ENCODE measurements around the gene GDI1. TPM values are rescaled to one million over a fixed set of nuclear protein-coding genes. Genes with fewer than 3 reads are reported as not detected.

GDI1 gene
- total and polyA plus RNA-seq, 2 experiments from 2014 or later, result 48.5 to 95.9 TPM

GRCh38 chrX:154402622-154403127 lies 34.3 kb upstream of the GDI1 start:
- H3K27ac ChIP-seq (ENCODE audit: low read depth), result 0 out of 2 replicates have a peak overlapping the region, but pooled peaks have one; percentile 92
- H3K27ac Mint-ChIP-seq, result no peak overlapping the region
- peaks cover 9% of the 10 kb centered on the region; the same call in 1 of the 3 replicates for H3K9me3 Mint-ChIP-seq
- H3K27me3 Mint-ChIP-seq (ENCODE audit: insufficient read depth, low read depth, poor library complexity), result peaks cover 39% of the 10 kb centered on the region
- DNase-seq (ENCODE audit: low spot score) (no peak), ATAC-seq (peak; percentile 3; the same call in 2 of the 3 replicates)
- H3K4me3 Mint-ChIP-seq, result no peak overlapping the region
- peaks cover 4% of the 10 kb centered on the region; the same call in 1 of the 2 replicates for H3K36me3 ChIP-seq (ENCODE audit: insufficient read depth)
- peaks cover 21% of the 10 kb centered on the region for H3F3A ChIP-seq (replicated peaks; ENCODE audit: low read depth)
- no peak overlapping the region for H2AFZ ChIP-seq
- no peak overlapping the region for H3K4me2 ChIP-seq
- peaks cover 13% of the 10 kb centered on the region; the same call in 2 of the 3 replicates for H3K4me1 Mint-ChIP-seq
- no peak overlapping the region for H3K4me3 ChIP-seq
- peaks cover 36% of the 10 kb centered on the region for H3K36me3 Mint-ChIP-seq (ENCODE audit: low read depth)
- H3K27me3 ChIP-seq (ENCODE audit: insufficient read depth), result no peaks in the 10 kb centered on the region
- peaks cover 6% of the 10 kb centered on the region; the same call in 1 of the 2 replicates for H3K4me1 ChIP-seq (ENCODE audit: insufficient read depth)
- no peaks in the 10 kb centered on the region for H3K9me2 ChIP-seq (ENCODE audit: insufficient read depth)
- H3K79me2 ChIP-seq (replicated peaks; ENCODE audit: insufficient read depth), result peaks cover 17% of the 10 kb centered on the region
- no peak for TF ChIP-seq ZNF331 (CRISPR knock-in tag; IDR thresholded peaks at IDR 0.05; ENCODE audit: low read depth)
- H4K20me1 ChIP-seq (replicated peaks; ENCODE audit: insufficient read depth), result no peaks in the 10 kb centered on the region

DNA sequence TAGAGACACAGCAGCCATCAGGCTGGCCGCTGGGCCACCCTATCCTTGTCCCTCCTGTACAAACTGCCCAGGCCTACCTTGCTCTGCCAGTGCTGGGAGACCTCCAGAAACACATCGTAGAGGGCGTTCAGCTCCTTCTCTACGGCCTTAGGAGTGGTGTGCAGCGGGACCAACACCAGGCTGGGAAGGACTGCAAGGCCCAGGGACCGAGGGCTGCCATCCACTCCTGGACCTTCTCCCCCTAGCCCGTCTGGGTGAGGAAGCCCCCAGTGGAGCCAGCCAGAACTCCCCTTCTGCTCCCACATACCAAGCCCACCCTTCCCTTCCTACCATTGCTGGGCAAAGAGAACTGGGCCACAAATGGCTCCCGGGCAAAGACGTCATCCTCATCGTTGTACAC lies 33.8 kb upstream of the GDI1 start:
- Histone ChIP-seq H3K27me3 (ENCODE audit: insufficient read depth) (no peaks in the 10 kb centered on the region), H3K27ac (ENCODE audit: low read depth) (no peak overlapping the region), H3K4me2 (no peak overlapping the region), H2AFZ (no peak overlapping the region), H3K4me1 (ENCODE audit: insufficient read depth) (peaks cover 6% of the 10 kb centered on the region; the same call in 1 of the 2 replicates), H3K36me3 (ENCODE audit: insufficient read depth) (peaks cover 4% of the 10 kb centered on the region; the same call in 1 of the 2 replicates), H3F3A (replicated peaks; ENCODE audit: low read depth) (peaks cover 21% of the 10 kb centered on the region), H3K4me3 (no peak overlapping the region), H4K20me1 (replicated peaks; ENCODE audit: insufficient read depth) (no peaks in the 10 kb centered on the region), H3K79me2 (replicated peaks; ENCODE audit: insufficient read depth) (peaks cover 16% of the 10 kb centered on the region), H3K9me2 (ENCODE audit: insufficient read depth) (no peaks in the 10 kb centered on the region)
- Mint-ChIP-seq H3K27ac (no peak overlapping the region), H3K27me3 (ENCODE audit: insufficient read depth, low read depth, poor library complexity) (peaks cover 39% of the 10 kb centered on the region), H3K4me3 (no peak overlapping the region), H3K4me1 (peaks cover 13% of the 10 kb centered on the region; the same call in 2 of the 3 replicates), H3K36me3 (ENCODE audit: low read depth) (peaks cover 34% of the 10 kb centered on the region), H3K9me3 (peaks cover 9% of the 10 kb centered on the region; the same call in 1 of the 3 replicates)
- ATAC-seq (no peak), DNase-seq (ENCODE audit: low spot score) (no peak)
- TF ChIP-seq JUNB (IDR thresholded peaks at IDR 0.05; ENCODE audit: unreplicated experiment), result no peak
- no peak for TF ChIP-seq NANOG (IDR thresholded peaks at IDR 0.05; ENCODE audit: borderline replicate concordance)
- TF ChIP-seq ZNF462 (CRISPR knock-in tag; IDR thresholded peaks at IDR 0.05), result no peak
- no peak for TF ChIP-seq ZNF114 (CRISPR knock-in tag; IDR thresholded peaks at IDR 0.05)
- TF ChIP-seq REST (IDR thresholded peaks at IDR 0.05; ENCODE audit: unreplicated experiment), result no peak
- TF ChIP-seq ETS1 (IDR thresholded peaks at IDR 0.05), result no peak
- TF ChIP-seq EZH2phosphoT487 (IDR thresholded peaks at IDR 0.05; ENCODE audit: unreplicated experiment), result no peak
